Activated T-cell treated with anti-CD3 and anti-CD28 coated beads, Interleukin-2, amount 50 U/mL, for 72 hours (primary cell): ENCODE results near the gene TSHZ3. TPM values are rescaled to one million over a fixed set of nuclear protein-coding genes. Genes with fewer than 3 reads are reported as not detected.

Experiments used
- ATAC-seq, 2 donors: fragments of 150-1000 bp; cut with Tn5 transposase; replicated peaks in 1 of 2; 2 replicates each; pipeline ENCODE4 v1.10.0; 2021; ENCODE audit warnings: moderate library complexity in 2 of 2, mild to moderate bottlenecking in 1 of 2
- DNase-seq, 2 donors: peaks; one replicate each; pipeline ENCODE4 v3.0.0; 2021 to 2022; ENCODE audit warnings: mixed read lengths in 1 of 2
- H3K27ac Mint-ChIP-seq: one replicate; pipeline ENCODE4 v1.8.0; 2022; ENCODE audit warnings: mild to moderate bottlenecking, moderate library complexity, mixed read lengths
- H3K27me3 Mint-ChIP-seq: one replicate; pipeline ENCODE4 v1.8.0; 2022; ENCODE audit warnings: low read depth, mixed read lengths
- H3K36me3 Mint-ChIP-seq, 2 donors: one replicate each; pipeline ENCODE4 v1.8.0; 2022; ENCODE audit warnings: mixed read lengths in 2 of 2, mild to moderate bottlenecking in 1 of 2; ENCODE audit not compliant: insufficient read depth in 2 of 2
- H3K4me1 Mint-ChIP-seq: one replicate; pipeline ENCODE4 v1.8.0; 2022; ENCODE audit warnings: low read depth, mixed read lengths
- H3K4me3 Mint-ChIP-seq, 2 donors: one replicate each; pipeline ENCODE4 v1.8.0; 2022; ENCODE audit warnings: mild to moderate bottlenecking in 2 of 2, mixed read lengths in 2 of 2, moderate library complexity in 2 of 2
- H3K9me3 Mint-ChIP-seq, 2 donors: one replicate each; pipeline ENCODE4 v1.8.0; 2022; ENCODE audit warnings: mixed read lengths in 2 of 2
- total RNA-seq, 2 donors: library from RNA; stranded (reverse); gene quantifications; one replicate each; pipeline ENCODE4 v1.2.3, GENCODE V29; 2022

The TSHZ3 gene
- total RNA-seq, 2 donors from 2014 or later: 0.74 to 3.0 TPM

- Mint-ChIP-seq H3K36me3 (no peaks in the 10 kb centered on the region), H3K4me3 (no peak overlapping the region), H3K9me3 (peaks cover 2 to 8% of the 10 kb centered on the region in 2 donors), H3K4me1 (no peaks in the 10 kb centered on the region), H3K27ac (no peak overlapping the region), H3K27me3 (no peaks in the 10 kb centered on the region)
- ATAC-seq: no peak
- no peak for DNase-seq
Measured at GRCh38 chr19:31294189-31294588, 55.0 kb downstream of the TSHZ3 start.

DNA sequence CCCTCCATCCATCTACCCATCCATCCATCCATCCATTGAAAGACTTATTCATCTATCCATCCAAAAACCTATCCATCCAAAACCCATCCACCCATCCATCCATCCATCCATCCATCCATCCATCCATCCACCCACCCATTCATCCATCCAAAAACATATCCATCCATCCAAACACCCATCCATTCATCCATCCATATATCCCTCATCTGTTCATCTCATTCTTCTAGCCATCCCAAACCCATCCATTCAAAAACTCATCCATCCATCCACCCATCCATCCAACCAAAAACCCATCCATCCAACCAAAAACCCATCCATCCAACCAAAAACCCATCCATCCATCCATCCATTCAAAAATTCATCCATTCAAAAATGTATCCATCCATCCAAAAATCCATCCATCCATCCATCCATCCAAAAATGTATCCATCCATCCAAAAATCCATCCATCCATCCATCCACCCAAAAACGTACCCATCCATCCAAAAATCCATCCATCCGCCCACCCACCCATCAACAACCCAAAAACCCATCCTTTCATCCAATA is 56.5 kb downstream of the TSHZ3 start:
- no peaks in the 10 kb centered on the region for H3K36me3 Mint-ChIP-seq
- peaks cover 2 to 8% of the 10 kb centered on the region in 2 donors for H3K9me3 Mint-ChIP-seq
- H3K27me3 Mint-ChIP-seq: no peaks in the 10 kb centered on the region
- DNase-seq (no peak), ATAC-seq (no peak)
- H3K4me3 Mint-ChIP-seq: no peak overlapping the region
- no peak overlapping the region for H3K27ac Mint-ChIP-seq
- H3K4me1 Mint-ChIP-seq: no peaks in the 10 kb centered on the region

DNA sequence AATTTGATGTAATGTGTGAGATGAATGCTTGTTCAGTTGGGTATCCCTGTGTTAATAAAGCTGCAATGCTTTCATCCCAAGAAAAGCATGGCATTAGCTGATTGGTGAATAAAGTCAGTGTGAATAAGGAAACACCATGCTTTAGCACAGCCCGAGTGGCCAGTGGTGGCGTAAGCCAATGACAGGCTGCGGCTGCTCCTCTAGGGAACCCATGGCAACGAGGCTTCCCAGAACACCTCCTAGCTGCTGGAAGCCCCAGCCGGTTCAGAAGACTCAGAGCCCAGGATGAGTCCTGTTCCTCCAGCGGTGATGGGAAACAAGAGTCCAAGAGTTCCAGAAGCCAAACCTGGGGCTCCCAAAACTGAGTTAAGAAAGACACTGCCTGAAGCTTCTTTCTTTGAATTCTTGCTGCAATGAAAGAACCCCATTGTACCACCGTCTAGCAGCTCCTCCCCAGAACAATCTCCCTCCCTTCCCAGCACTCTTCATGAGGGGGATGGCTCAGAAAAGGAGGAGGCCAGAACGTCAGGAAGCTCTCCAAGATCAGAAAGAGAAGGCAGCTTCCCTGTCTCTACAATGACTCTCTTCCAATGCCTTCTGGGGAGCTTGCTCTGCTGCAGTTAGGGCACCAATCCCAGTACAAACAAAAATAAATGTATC is 58.2 kb downstream of the TSHZ3 start:
- Mint-ChIP-seq H3K4me3 (no peak overlapping the region), H3K4me1 (no peaks in the 10 kb centered on the region), H3K9me3 (peaks cover 2 to 8% of the 10 kb centered on the region in 2 donors), H3K27ac (no peak overlapping the region), H3K27me3 (no peaks in the 10 kb centered on the region), H3K36me3 (no peaks in the 10 kb centered on the region)
- DNase-seq (no peak), ATAC-seq (no peak)

DNA sequence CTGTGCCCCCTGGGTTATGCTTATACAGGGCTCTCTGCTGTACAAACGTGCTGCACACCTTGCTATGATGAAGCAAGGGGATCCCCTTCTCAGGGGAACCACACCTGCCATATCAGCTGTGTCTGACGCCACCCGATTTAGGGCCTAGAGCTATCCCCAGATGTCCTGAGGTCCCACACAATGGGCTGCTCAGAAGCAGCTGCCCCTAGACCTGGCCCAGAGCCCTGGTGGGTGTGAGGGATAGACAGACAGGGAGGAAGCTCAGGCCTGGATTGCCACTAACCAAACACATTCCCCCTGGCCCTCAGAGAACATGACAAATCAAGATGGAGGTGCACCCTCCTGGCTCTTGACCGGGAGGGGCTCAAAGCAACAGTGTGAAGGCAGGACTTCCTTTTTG is 59.3 kb downstream of the TSHZ3 start:
- H3K4me3 Mint-ChIP-seq: no peak overlapping the region
- peaks cover 2 to 8% of the 10 kb centered on the region in 2 donors for H3K9me3 Mint-ChIP-seq
- DNase-seq: no peak
- no peaks in the 10 kb centered on the region for H3K36me3 Mint-ChIP-seq
- ATAC-seq: no peak
- no peak overlapping the region for H3K27ac Mint-ChIP-seq
- H3K4me1 Mint-ChIP-seq: no peaks in the 10 kb centered on the region
- H3K27me3 Mint-ChIP-seq: no peaks in the 10 kb centered on the region

DNA sequence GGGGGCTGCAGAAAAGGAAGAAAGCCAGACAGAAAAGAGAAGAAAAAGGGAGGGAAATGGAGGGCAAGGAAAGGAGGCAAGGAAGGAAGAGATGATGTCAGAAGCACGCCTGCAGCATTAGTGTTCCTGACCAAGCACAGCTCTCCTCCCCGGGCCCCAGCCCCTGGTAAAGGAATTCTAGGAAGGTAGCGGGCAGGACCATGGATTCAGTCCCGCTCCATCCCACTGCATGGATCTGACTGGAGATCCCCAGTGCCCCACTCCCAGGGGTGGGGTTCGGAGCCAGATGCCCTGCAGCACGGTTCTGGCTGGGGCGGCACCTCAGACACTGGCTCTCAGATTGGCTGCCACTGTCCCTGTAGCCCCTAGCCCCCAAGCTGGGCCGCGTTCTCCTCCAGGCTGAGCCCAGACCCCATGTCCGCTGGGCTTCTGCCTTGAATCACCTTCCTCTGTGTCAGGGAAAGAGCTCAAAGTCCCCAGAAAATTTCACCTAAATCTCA is 59.8 kb downstream of the TSHZ3 start:
- Mint-ChIP-seq H3K36me3 (no peaks in the 10 kb centered on the region), H3K4me3 (no peak overlapping the region), H3K4me1 (no peaks in the 10 kb centered on the region), H3K27ac (no peak overlapping the region), H3K9me3 (peaks cover 2 to 8% of the 10 kb centered on the region in 2 donors), H3K27me3 (no peaks in the 10 kb centered on the region)
- no peak for DNase-seq
- no peak for ATAC-seq

- Mint-ChIP-seq H3K27ac (no peak overlapping the region), H3K9me3 (no peaks in the 10 kb centered on the region), H3K4me3 (no peak overlapping the region), H3K27me3 (no peaks in the 10 kb centered on the region), H3K36me3 (no peaks in the 10 kb centered on the region), H3K4me1 (no peaks in the 10 kb centered on the region)
- ATAC-seq (no peak), DNase-seq (no peak)
Measured at GRCh38 chr19:31286491-31286890, 62.7 kb downstream of the TSHZ3 start.

DNA sequence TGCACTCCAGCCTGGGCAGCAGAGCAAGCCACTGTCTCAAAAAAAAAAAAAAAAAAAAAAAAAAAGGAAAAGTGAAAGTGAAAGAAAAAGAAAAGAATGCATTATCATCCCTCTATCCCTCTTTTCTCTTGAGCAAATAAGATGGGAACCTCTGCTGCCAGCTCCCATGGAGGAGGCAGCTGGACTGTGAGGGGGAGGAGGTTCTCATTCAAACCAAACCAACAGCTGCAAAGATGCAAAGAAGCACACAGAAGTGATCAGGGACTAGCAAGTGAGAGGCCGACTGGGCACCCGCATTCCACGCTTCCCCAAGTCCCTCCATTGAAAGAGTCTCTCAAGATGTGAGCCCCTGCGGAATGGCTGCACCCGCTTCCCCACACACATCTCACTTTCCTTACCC is 63.5 kb downstream of the TSHZ3 start:
- no peak for ATAC-seq
- no peak overlapping the region for H3K27ac Mint-ChIP-seq
- no peaks in the 10 kb centered on the region for H3K9me3 Mint-ChIP-seq
- no peaks in the 10 kb centered on the region for H3K4me1 Mint-ChIP-seq
- no peaks in the 10 kb centered on the region for H3K27me3 Mint-ChIP-seq
- H3K4me3 Mint-ChIP-seq: no peak overlapping the region
- no peaks in the 10 kb centered on the region for H3K36me3 Mint-ChIP-seq
- DNase-seq: no peak

GRCh38 chr19:31284621-31285020 is 64.6 kb downstream of the TSHZ3 start:
- no peak overlapping the region for H3K27ac Mint-ChIP-seq

DNA sequence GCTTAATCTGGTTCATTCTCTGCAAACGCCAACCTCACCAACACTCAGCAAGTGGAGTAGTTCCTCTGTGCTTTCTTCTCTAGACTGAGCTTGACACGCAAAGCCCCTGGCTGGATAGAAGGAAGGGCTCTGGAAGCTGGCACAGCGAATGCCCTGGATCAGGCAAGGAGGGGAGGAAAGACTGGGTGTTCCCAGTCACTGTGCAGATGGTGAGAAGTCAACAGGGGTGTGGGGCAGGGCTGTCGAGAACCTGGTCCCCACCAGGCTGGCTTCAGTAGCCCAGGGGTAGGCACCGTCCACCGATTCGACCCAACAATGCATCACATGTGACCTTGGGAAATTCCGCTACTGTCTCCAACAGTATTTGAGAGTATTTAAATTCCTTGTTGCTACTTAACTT is 65.5 kb downstream of the TSHZ3 start:
- Mint-ChIP-seq H3K27me3 (no peaks in the 10 kb centered on the region), H3K4me3 (no peak overlapping the region), H3K36me3 (no peaks in the 10 kb centered on the region), H3K27ac (no peak overlapping the region), H3K4me1 (no peaks in the 10 kb centered on the region), H3K9me3 (no peaks in the 10 kb centered on the region)
- ATAC-seq: no peak
- DNase-seq: no peak

More at GRCh38 chr19:31284621-31285020, 64.6 kb downstream of the TSHZ3 start:
- H3K27me3 Mint-ChIP-seq: no peaks in the 10 kb centered on the region
- H3K4me3 Mint-ChIP-seq: no peak overlapping the region
- no peak for DNase-seq
- ATAC-seq: no peak
- H3K4me1 Mint-ChIP-seq: no peaks in the 10 kb centered on the region
- no peaks in the 10 kb centered on the region for H3K36me3 Mint-ChIP-seq
- no peaks in the 10 kb centered on the region for H3K9me3 Mint-ChIP-seq

DNA sequence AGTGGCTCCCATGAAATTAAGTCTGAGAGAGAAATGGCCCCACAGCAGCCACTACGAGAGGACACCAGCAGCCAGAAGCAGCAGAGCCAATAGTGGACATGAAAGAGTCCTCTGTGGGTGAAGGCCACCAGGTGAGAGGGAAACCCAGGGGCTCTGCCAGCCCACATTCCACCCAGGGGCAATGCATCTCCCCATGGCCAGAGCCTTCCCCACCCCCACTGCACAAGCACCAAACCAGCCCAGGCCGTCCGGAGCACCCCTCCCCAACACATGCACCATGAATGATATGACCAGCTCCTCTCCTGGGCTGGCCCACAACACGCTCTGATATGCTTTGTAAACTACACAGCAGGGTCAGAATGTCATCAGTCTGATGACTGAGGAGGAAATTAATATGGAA is 66.9 kb downstream of the TSHZ3 start:
- no peak for ATAC-seq
- no peak for DNase-seq
- Mint-ChIP-seq H3K36me3 (no peaks in the 10 kb centered on the region), H3K4me3 (no peak overlapping the region), H3K9me3 (no peaks in the 10 kb centered on the region), H3K27me3 (no peaks in the 10 kb centered on the region), H3K4me1 (no peaks in the 10 kb centered on the region), H3K27ac (no peak overlapping the region)

DNA sequence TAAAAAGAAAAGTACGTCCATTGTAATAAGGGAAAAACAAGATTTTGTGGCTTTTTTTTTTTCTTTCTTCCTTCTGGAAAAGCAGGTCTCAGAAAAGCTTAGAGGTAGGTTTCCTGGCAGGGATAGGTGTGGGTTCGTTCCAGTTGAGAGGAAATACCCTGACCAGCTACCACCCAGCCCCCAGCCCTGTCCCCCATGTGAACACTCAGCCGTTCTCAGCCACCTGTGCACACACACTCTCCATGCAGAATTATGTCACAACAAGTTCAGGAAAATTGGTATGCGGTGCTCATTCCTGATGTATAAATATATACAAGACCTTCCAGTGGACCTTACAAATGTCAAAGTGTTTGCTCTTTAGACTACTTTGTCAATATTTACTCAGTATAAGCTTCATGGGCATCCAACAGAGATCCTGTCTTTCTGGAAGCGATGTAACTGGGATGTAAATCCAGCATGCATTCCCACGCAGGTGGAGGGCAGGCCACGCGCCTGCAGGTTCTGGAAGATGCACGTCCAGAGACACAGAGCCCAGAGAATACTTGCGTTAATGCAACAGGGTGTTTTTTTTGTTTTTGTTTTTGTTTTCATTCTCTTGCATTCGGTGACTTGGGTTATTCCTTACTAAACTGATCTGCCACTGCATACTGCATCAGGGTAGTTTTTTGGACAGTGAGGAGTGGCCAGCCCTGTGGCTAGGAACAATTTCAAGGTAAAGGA is 68.8 kb downstream of the TSHZ3 start:
- no peak for DNase-seq
- Mint-ChIP-seq H3K4me1 (no peaks in the 10 kb centered on the region), H3K27me3 (no peaks in the 10 kb centered on the region), H3K36me3 (no peaks in the 10 kb centered on the region), H3K9me3 (no peaks in the 10 kb centered on the region), H3K4me3 (no peak overlapping the region), H3K27ac (no peak overlapping the region)
- no peak for ATAC-seq

GRCh38 chr19:31279436-31279765 is 69.8 kb downstream of the TSHZ3 start:
- Mint-ChIP-seq H3K27ac (no peak overlapping the region), H3K27me3 (no peaks in the 10 kb centered on the region), H3K36me3 (no peaks in the 10 kb centered on the region), H3K4me1 (no peaks in the 10 kb centered on the region), H3K9me3 (no peaks in the 10 kb centered on the region), H3K4me3 (no peak overlapping the region)
- DNase-seq (no peak), ATAC-seq (no peak)

DNA sequence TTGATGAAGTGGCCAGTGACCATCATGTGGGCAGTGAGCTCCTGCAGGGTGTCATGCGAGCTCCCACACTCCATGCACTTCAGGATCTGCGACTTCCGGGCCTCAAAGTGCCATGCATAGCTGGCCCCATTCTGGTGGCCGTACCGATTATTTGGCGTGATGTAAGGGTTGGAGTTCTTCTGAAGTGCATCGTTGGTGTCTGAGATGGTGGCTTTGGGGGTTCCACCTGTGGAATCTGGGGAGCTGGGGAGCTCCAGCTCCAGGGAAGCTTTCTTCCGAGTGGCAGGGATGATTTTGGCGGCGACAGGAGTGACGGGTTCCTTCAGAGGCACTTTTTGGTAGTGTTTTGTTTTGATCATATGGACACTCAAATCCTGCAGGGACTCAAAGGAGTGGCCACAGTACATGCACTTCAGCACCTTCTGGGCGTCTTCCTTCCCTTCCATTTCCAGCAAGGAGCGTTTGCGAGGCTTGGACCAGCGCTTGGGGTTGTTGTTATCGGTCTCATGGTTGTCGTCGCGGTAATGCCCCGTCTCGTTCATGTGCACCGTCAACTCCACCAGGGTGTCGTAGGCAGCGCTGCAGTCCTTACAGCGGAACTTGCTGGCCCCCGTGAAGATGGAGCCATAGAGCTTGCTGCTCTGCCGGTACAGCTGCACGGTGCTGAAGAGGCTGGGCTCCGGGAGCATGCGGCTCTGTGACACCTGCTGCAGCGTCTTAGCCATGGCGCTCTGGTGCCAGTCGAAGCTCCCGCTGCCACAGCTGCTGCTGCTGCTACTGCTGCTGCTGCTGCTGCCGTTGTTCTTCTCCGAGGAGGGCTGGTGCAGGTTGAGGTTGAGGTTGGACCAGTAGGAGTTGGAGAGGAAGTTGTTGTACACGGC is 70.4 kb downstream of the TSHZ3 start:
- Mint-ChIP-seq H3K27me3 (no peaks in the 10 kb centered on the region), H3K4me3 (no peak overlapping the region), H3K36me3 (no peaks in the 10 kb centered on the region), H3K9me3 (no peaks in the 10 kb centered on the region), H3K27ac (no peak overlapping the region), H3K4me1 (no peaks in the 10 kb centered on the region)
- DNase-seq (no peak), ATAC-seq (no peak)
